Fibroblast of the aortic adventitia (primary cell): ENCODE measurements around the gene ST8SIA2. TPM values are rescaled to one million over a fixed set of nuclear protein-coding genes. Genes with fewer than 3 reads are reported as not detected.

Experiments
- DNase-seq: peaks from one replicate; pipeline ENCODE4 v3.0.0-alpha.2; 2010; ENCODE audit warnings: low read depth
- H3K4me3 ChIP-seq: 2 replicates; pipeline ENCODE4 v1.5.1; 2011; ENCODE audit warnings: low read depth, mild to moderate bottlenecking, control low read depth, low read length, moderate library complexity
- total RNA-seq: library from RNA; depleted of rRNA; stranded (reverse); fragments of >200 nt; gene quantifications from 2 replicates; pipeline ENCODE4 v1.2.3, GENCODE V29; 2012; ENCODE audit warnings: low replicate concordance
- TF ChIP-seq, protein P1 (sequence below): IDR thresholded peaks from 2 replicates; pipeline ENCODE4 v1.5.1; 2011; ENCODE audit warnings: mild to moderate bottlenecking, low read length, control low read depth, inconsistent platforms; ENCODE audit not compliant: insufficient read depth

ST8SIA2 gene
- total RNA-seq, 1 donor, result not detected

DNA sequence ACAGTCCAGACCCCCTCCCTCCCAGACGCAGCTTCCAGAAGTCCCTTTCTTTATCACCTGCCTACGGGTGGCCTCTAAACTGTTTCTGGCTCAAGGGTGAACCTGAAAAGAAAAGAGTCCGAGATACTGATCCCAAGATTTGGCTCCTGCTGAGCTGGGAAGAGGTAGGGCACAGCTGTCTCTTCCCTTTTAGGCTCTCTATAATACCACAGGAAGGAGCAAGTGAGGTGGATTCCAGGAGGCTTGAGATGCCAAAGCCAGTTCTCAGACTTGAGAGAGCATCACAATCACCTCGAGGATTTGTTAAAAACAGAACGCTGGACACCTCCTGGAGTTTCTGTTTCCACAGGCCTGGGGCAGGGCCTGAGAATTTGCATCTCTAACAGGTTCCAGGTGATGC is 12.3 kb downstream of the ST8SIA2 start:
- H3K4me3 ChIP-seq, result no peak overlapping the region
- TF ChIP-seq, protein P1, sequence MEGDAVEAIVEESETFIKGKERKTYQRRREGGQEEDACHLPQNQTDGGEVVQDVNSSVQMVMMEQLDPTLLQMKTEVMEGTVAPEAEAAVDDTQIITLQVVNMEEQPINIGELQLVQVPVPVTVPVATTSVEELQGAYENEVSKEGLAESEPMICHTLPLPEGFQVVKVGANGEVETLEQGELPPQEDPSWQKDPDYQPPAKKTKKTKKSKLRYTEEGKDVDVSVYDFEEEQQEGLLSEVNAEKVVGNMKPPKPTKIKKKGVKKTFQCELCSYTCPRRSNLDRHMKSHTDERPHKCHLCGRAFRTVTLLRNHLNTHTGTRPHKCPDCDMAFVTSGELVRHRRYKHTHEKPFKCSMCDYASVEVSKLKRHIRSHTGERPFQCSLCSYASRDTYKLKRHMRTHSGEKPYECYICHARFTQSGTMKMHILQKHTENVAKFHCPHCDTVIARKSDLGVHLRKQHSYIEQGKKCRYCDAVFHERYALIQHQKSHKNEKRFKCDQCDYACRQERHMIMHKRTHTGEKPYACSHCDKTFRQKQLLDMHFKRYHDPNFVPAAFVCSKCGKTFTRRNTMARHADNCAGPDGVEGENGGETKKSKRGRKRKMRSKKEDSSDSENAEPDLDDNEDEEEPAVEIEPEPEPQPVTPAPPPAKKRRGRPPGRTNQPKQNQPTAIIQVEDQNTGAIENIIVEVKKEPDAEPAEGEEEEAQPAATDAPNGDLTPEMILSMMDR, result no peak
- no peak for DNase-seq

DNA sequence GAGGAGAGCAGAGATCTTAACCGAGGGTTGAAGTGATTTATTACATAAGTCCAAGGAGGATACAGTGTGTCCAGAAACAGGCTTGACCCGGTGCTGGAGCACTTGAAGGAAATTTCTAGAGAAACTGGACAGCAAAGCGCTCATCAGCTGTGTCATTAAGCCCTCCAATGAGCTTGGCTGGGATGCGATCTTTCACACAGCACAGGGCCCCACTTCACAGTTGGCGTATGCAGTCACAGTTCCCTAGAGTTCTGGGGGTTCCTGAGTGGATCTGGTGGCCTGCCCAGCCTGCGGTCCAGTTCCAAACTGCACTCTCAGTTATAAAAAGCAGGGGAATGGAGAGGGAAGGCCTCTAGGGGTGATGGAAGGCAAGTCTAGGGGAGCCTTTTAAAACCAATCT is 13.6 kb downstream of the ST8SIA2 start:
- DNase-seq, result no peak
- TF ChIP-seq, protein P1, result no peak
- no peak overlapping the region for H3K4me3 ChIP-seq

DNA sequence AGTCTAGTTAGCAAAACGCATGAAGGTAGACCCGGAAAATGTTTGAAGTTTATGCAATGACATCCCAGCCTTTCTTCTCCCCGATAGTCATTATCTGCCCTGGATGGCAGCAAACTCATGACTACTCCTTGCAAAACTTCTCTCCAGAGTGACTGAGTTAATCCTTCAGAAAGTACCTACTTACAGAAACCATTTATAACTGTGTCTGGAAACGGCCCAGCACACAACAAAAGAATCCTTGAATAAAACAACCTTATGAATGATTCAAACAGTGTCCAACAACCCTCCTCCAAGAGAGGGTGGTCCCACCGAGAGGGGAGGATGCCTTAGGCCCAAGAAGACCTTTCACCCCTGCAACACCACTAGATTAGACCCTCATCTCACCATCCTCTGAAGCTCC is 14.2 kb downstream of the ST8SIA2 start:
- H3K4me3 ChIP-seq, result no peak overlapping the region
- TF ChIP-seq, protein P1, result no peak
- DNase-seq, result no peak

DNA sequence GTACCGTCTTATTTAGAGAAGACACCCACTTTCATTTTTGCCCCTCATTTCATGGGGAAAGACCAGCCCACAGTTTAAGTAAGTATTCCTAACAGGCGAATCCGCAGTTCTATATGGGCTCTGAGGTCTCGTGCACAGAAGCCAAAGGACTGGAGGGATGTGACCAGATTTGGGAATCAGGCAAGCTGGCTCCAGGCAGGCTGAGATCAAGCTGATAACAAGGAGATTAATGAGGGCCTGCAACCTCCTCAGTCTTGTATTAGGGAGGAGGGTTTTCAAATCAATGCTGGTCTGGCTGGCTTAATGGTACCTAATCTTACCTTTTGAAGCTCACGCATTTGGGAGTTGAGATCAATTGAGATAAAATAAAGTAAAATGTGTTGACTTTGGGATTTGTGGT is 15.3 kb downstream of the ST8SIA2 start:
- no peak overlapping the region for H3K4me3 ChIP-seq
- DNase-seq, result no peak
- TF ChIP-seq, protein P1, result no peak

DNA sequence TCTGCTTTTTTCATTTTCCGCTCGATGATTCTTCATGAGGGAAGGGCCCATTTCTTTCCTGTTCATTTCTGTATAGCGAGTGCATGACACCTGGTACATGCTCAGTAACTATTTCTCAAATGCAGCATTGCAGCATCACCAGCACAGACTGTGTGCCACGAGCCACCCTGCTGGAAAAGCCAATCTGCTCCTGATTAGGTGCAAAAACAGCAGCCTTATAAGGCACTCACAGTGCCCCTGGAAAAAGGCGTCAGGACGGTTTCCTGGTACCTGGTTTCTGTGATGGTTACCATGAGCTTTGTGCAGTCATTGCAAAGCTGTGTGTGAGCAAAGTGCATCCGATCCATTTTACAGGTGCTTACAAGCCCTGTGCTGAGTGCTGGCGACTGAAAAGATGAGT is 15.8 kb downstream of the ST8SIA2 start:
- no peak overlapping the region for H3K4me3 ChIP-seq

DNA sequence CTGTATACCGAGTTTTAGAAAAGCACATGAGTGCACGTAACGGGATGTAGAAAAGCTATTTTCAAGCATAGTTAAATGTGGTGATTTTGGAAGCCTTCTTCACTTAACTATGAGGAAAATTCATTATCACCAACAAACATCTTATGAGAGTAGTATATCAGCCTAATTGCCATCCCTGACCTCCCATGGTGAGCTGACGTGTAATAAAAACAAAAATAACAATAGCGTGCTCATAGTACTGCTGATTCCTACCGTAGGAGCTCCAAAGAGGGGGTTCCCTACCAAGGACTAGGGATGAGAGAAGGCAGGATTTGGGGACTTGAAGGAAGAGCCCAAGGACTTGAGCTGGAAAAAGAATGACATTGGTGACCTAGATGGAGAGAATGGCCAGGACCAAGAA is 16.9 kb downstream of the ST8SIA2 start:
- DNase-seq, result no peak
- H3K4me3 ChIP-seq, result no peak overlapping the region
- TF ChIP-seq, protein P1, result no peak

More for the DNA sequence above, 15.8 kb downstream of the ST8SIA2 start:
- no peak for DNase-seq
- TF ChIP-seq, protein P1, result no peak

DNA sequence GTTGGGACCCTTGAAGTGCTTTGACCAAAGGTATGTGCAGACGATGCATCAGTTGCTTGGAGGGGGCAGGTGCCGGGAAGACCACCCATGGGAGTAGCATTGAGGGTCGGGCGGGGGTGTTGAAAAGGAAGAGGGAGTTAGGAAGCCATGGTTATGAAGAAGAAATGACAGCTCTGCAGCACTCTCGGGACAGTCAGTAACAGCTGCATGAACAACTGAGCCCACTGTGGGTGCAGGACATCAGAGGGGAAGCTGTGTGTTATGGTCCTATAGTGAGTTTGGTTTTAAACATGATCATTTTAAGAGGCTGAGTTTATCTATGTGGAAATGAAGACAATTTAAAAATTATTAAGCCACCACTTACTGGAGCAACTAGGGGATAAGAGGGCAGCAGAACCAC is 17.6 kb downstream of the ST8SIA2 start:
- no peak for DNase-seq
- TF ChIP-seq, protein P1, result no peak
- H3K4me3 ChIP-seq, result no peak overlapping the region
